ENCODE measurements around the gene TRPM2. TPM values are rescaled to one million over a fixed set of nuclear protein-coding genes. Genes with fewer than 3 reads are reported as not detected.

Gene TRPM2
- polyA plus RNA-seq, 4 donors, result 0.89 to 2.7 (median 2.3) TPM

GRCh38 chr21:44418876-44419230, 65.4 kb downstream of the TRPM2 start:
- Histone ChIP-seq H3K27ac (ENCODE audit: low read depth in 1 of 3, low read length in 2 of 3) (no peak overlapping the region), H3K4me1 (ENCODE audit: control insufficient read depth in 3 of 3, insufficient read depth in 2 of 3, low read depth in 1 of 3, low read length in 2 of 3) (no peaks in the 10 kb centered on the region), H3K36me3 (ENCODE audit: control insufficient read depth in 3 of 3, insufficient read depth in 2 of 3, low read depth in 1 of 3, low read length in 3 of 3) (no peaks in the 10 kb centered on the region), H3K4me3 (ENCODE audit: low read depth in 1 of 3, low read length in 3 of 3) (no peak overlapping the region), H3K9me3 (ENCODE audit: control insufficient read depth in 2 of 2, insufficient read depth in 1 of 2, low read depth in 1 of 2, low read length in 1 of 2) (peaks cover 0 to 10% of the 10 kb centered on the region in 2 donors), H3K27me3 (ENCODE audit: control insufficient read depth in 3 of 3, insufficient read depth in 3 of 3, low read length in 3 of 3) (no peaks in the 10 kb centered on the region)
- FAIRE-seq, result no peak
- WGBS, 3 donors, result 95 to 96% (median 95%) methylated on average over 8 of the region's 8 CpGs
- no peak for DNase-seq

- no peaks in the 10 kb centered on the region for H3K36me3 ChIP-seq (ENCODE audit: control insufficient read depth in 3 of 3, insufficient read depth in 2 of 3, low read depth in 1 of 3, low read length in 3 of 3)
- WGBS, 3 donors, result 93 to 96% (median 96%) methylated on average over 3 of the region's 3 CpGs
- H3K4me1 ChIP-seq (ENCODE audit: control insufficient read depth in 3 of 3, insufficient read depth in 2 of 3, low read depth in 1 of 3, low read length in 2 of 3), result no peaks in the 10 kb centered on the region
- H3K9me3 ChIP-seq (ENCODE audit: control insufficient read depth in 2 of 2, insufficient read depth in 1 of 2, low read depth in 1 of 2, low read length in 1 of 2), result peaks cover 0 to 10% of the 10 kb centered on the region in 2 donors
- DNase-seq, result no peak
- no peaks in the 10 kb centered on the region for H3K27me3 ChIP-seq (ENCODE audit: control insufficient read depth in 3 of 3, insufficient read depth in 3 of 3, low read length in 3 of 3)
- H3K27ac ChIP-seq (ENCODE audit: low read depth in 1 of 3, low read length in 2 of 3), result no peak overlapping the region
- no peak for FAIRE-seq
- H3K4me3 ChIP-seq (ENCODE audit: low read depth in 1 of 3, low read length in 3 of 3), result no peak overlapping the region
Observed at GRCh38 chr21:44419679-44420078, 66.3 kb downstream of the TRPM2 start.

- no peak overlapping the region for H3K4me3 ChIP-seq (ENCODE audit: low read depth in 1 of 3, low read length in 3 of 3)
- H3K9me3 ChIP-seq (ENCODE audit: control insufficient read depth in 2 of 2, insufficient read depth in 1 of 2, low read depth in 1 of 2, low read length in 1 of 2), result peaks cover 0 to 10% of the 10 kb centered on the region in 2 donors
- H3K27me3 ChIP-seq (ENCODE audit: control insufficient read depth in 3 of 3, insufficient read depth in 3 of 3, low read length in 3 of 3), result no peaks in the 10 kb centered on the region
- no peak for FAIRE-seq
- no peak overlapping the region for H3K27ac ChIP-seq (ENCODE audit: low read depth in 1 of 3, low read length in 2 of 3)
- H3K36me3 ChIP-seq (ENCODE audit: control insufficient read depth in 3 of 3, insufficient read depth in 2 of 3, low read depth in 1 of 3, low read length in 3 of 3), result no peaks in the 10 kb centered on the region
- 79 to 87% (median 86%) methylated on average over 14 of the region's 14 CpGs for WGBS, 3 donors
- no peak for DNase-seq
- H3K4me1 ChIP-seq (ENCODE audit: control insufficient read depth in 3 of 3, insufficient read depth in 2 of 3, low read depth in 1 of 3, low read length in 2 of 3), result no peaks in the 10 kb centered on the region
Observed at GRCh38 chr21:44420416-44421205, 67.2 kb downstream of the TRPM2 start.

- Histone ChIP-seq H3K4me1 (ENCODE audit: control insufficient read depth in 3 of 3, insufficient read depth in 2 of 3, low read depth in 1 of 3, low read length in 2 of 3) (no peaks in the 10 kb centered on the region), H3K27ac (ENCODE audit: low read depth in 1 of 3, low read length in 2 of 3) (no peak overlapping the region), H3K4me3 (ENCODE audit: low read depth in 1 of 3, low read length in 3 of 3) (no peak overlapping the region), H3K36me3 (ENCODE audit: control insufficient read depth in 3 of 3, insufficient read depth in 2 of 3, low read depth in 1 of 3, low read length in 3 of 3) (no peaks in the 10 kb centered on the region), H3K9me3 (ENCODE audit: control insufficient read depth in 2 of 2, insufficient read depth in 1 of 2, low read depth in 1 of 2, low read length in 1 of 2) (peaks cover 0 to 10% of the 10 kb centered on the region in 2 donors), H3K27me3 (ENCODE audit: control insufficient read depth in 3 of 3, insufficient read depth in 3 of 3, low read length in 3 of 3) (no peaks in the 10 kb centered on the region)
- no peak for DNase-seq
- 78 to 88% (median 86%) methylated on average over 25 of the region's 26 CpGs for WGBS, 3 donors
- no peak for FAIRE-seq
Observed at GRCh38 chr21:44421901-44422840, 68.8 kb downstream of the TRPM2 start.

- H3K4me3 ChIP-seq (ENCODE audit: low read depth in 1 of 3, low read length in 3 of 3), result no peak overlapping the region
- H3K9me3 ChIP-seq (ENCODE audit: control insufficient read depth in 2 of 2, insufficient read depth in 1 of 2, low read depth in 1 of 2, low read length in 1 of 2), result peaks cover 0 to 9% of the 10 kb centered on the region in 2 donors
- no peak overlapping the region for H3K27ac ChIP-seq (ENCODE audit: low read depth in 1 of 3, low read length in 2 of 3)
- 68 to 79% (median 78%) methylated on average over 12 of the region's 12 CpGs for WGBS, 3 donors
- DNase-seq (no peak), FAIRE-seq (no peak)
- H3K27me3 ChIP-seq (ENCODE audit: control insufficient read depth in 3 of 3, insufficient read depth in 3 of 3, low read length in 3 of 3), result no peaks in the 10 kb centered on the region
- H3K4me1 ChIP-seq (ENCODE audit: control insufficient read depth in 3 of 3, insufficient read depth in 2 of 3, low read depth in 1 of 3, low read length in 2 of 3), result no peaks in the 10 kb centered on the region
- no peaks in the 10 kb centered on the region for H3K36me3 ChIP-seq (ENCODE audit: control insufficient read depth in 3 of 3, insufficient read depth in 2 of 3, low read depth in 1 of 3, low read length in 3 of 3)
Observed at GRCh38 chr21:44423312-44423821, 69.9 kb downstream of the TRPM2 start.

GRCh38 chr21:44423941-44424607, 70.7 kb downstream of the TRPM2 start:
- Histone ChIP-seq H3K4me1 (ENCODE audit: control insufficient read depth in 3 of 3, insufficient read depth in 2 of 3, low read depth in 1 of 3, low read length in 2 of 3) (no peaks in the 10 kb centered on the region), H3K9me3 (ENCODE audit: control insufficient read depth in 2 of 2, insufficient read depth in 1 of 2, low read depth in 1 of 2, low read length in 1 of 2) (peaks cover 0 to 7% of the 10 kb centered on the region in 2 donors), H3K27ac (ENCODE audit: low read depth in 1 of 3, low read length in 2 of 3) (no peak overlapping the region), H3K36me3 (ENCODE audit: control insufficient read depth in 3 of 3, insufficient read depth in 2 of 3, low read depth in 1 of 3, low read length in 3 of 3) (no peaks in the 10 kb centered on the region), H3K4me3 (ENCODE audit: low read depth in 1 of 3, low read length in 3 of 3) (no peak overlapping the region), H3K27me3 (ENCODE audit: control insufficient read depth in 3 of 3, insufficient read depth in 3 of 3, low read length in 3 of 3) (no peaks in the 10 kb centered on the region)
- no peak for DNase-seq
- WGBS, 3 donors, result 80 to 85% (median 85%) methylated on average over 17 of the region's 17 CpGs
- no peak for FAIRE-seq

GRCh38 chr21:44424608-44425306, 71.3 kb downstream of the TRPM2 start:
- Histone ChIP-seq H3K9me3 (ENCODE audit: control insufficient read depth in 2 of 2, insufficient read depth in 1 of 2, low read depth in 1 of 2, low read length in 1 of 2) (peaks cover 0 to 7% of the 10 kb centered on the region in 2 donors), H3K36me3 (ENCODE audit: control insufficient read depth in 3 of 3, insufficient read depth in 2 of 3, low read depth in 1 of 3, low read length in 3 of 3) (no peaks in the 10 kb centered on the region), H3K27me3 (ENCODE audit: control insufficient read depth in 3 of 3, insufficient read depth in 3 of 3, low read length in 3 of 3) (no peaks in the 10 kb centered on the region), H3K4me1 (ENCODE audit: control insufficient read depth in 3 of 3, insufficient read depth in 2 of 3, low read depth in 1 of 3, low read length in 2 of 3) (no peaks in the 10 kb centered on the region), H3K4me3 (ENCODE audit: low read depth in 1 of 3, low read length in 3 of 3) (no peak overlapping the region), H3K27ac (ENCODE audit: low read depth in 1 of 3, low read length in 2 of 3) (no peak overlapping the region)
- no peak for FAIRE-seq
- 68 to 74% (median 72%) methylated on average over 30 of the region's 30 CpGs for WGBS, 3 donors
- DNase-seq, result no peak
